ENCODE results near the gene RTL10. TPM values are rescaled to one million over a fixed set of nuclear protein-coding genes. Genes with fewer than 3 reads are reported as not detected.

Gene RTL10
- total and polyA plus RNA-seq, 10 of the 15 experiments (the other 5 are each of a cell fraction or from before 2014, with no cell fraction given), result 5.3 to 18.1 (median 10.3) TPM

GRCh38 chr22:19824926-19825339, 29.7 kb downstream of the RTL10 start (continued):
- TF ChIP-seq FOXM1 (IDR thresholded peaks at IDR 0.05; ENCODE audit: low read depth, low read length) (no peak), BCLAF1 (IDR thresholded peaks at IDR 0.05) (no peak)

- Histone ChIP-seq H3K9ac (ENCODE audit: control insufficient read depth, insufficient read depth, low read length) (no peak overlapping the region), H3K27ac (ENCODE audit: control insufficient read depth, insufficient read depth) (no peak overlapping the region), H3K27me3 (replicated peaks in 1 of 2; ENCODE audit: control insufficient read depth in 2 of 2, insufficient read depth in 2 of 2, low read length in 1 of 2) (no peaks in the 10 kb centered on the region), H3K79me2 (ENCODE audit: control insufficient read depth, insufficient read depth, low read length) (no peaks in the 10 kb centered on the region), H3K4me2 (ENCODE audit: control insufficient read depth, insufficient read depth) (no peak overlapping the region), H3K4me1 (ENCODE audit: control insufficient read depth, insufficient read depth, low read length) (no peaks in the 10 kb centered on the region), H4K20me1 (ENCODE audit: control insufficient read depth, insufficient read depth) (no peaks in the 10 kb centered on the region), H3K4me3 (no peak overlapping the region), H2AFZ (ENCODE audit: control insufficient read depth, low read depth, low read length) (no peak overlapping the region), H3K9me3 (replicated peaks; ENCODE audit: control insufficient read depth, insufficient read depth, low read length) (no peaks in the 10 kb centered on the region), H3K36me3 (ENCODE audit: control insufficient read depth in 2 of 2, insufficient read depth in 2 of 2, low read length in 1 of 2) (no peaks in the 10 kb centered on the region; a peak in 1 of 4 replicates)
- ATAC-seq (no peak), DNase-seq (ENCODE audit: low read depth, low spot score) (no peak), FAIRE-seq (no peak)
- SMC1A ChIA-PET (ENCODE audit: uncharacterized antibody, unreplicated experiment), result no interaction called here
- in situ Hi-C loops (cut with MboI) (no loop called here), intact Hi-C loops (cut with micrococcal nuclease; ENCODE audit: unreplicated experiment) (no loop called here)
- CTCF ChIA-PET, result no interaction called here
- BruUV-seq (replicated peaks), result no TSS peak
- POLR2A ChIA-PET, result no interaction called here
- no peak for TF ChIP-seq SREBF2 (IDR thresholded peaks at IDR 0.05; ENCODE audit: low read length)
- TF ChIP-seq MEF2B (IDR thresholded peaks at IDR 0.05; ENCODE audit: partially characterized antibody, poor library complexity, severe bottlenecking), result peak; percentile 46
- RAD21 ChIA-PET (ENCODE audit: unreplicated experiment), result no interaction called here
- 69% methylated on average over 16 of the region's 16 CpGs for WGBS (ENCODE audit: insufficient coverage, insufficient replicate concordance, low lambda C conversion rate, missing lambda C conversion rate)
Measured at GRCh38 chr22:19824212-19824925, 30.3 kb downstream of the RTL10 start.
